Fibroblast of villous mesenchyme (primary cell): Measurements from ENCODE around the gene DAB1. TPM values are rescaled to one million over a fixed set of nuclear protein-coding genes. Genes with fewer than 3 reads are reported as not detected.

Source experiments
- DNase-seq: peaks from one replicate; pipeline ENCODE4 v3.0.0-alpha.2; 2010; ENCODE audit warnings: low read depth
- H3K4me3 ChIP-seq: 2 replicates; pipeline ENCODE4 v1.5.1; 2011; ENCODE audit warnings: low read depth, mild to moderate bottlenecking, low read length
- CTCF ChIP-seq: IDR thresholded peaks from 2 replicates; pipeline ENCODE4 v1.5.1; 2012; ENCODE audit warnings: low read depth, mild to moderate bottlenecking, low read length; ENCODE audit not compliant: insufficient read depth
- total RNA-seq: library from RNA; depleted of rRNA; stranded (reverse); fragments of >200 nt; gene quantifications from 2 replicates; pipeline ENCODE4 v1.2.3, GENCODE V29; 2012

The DAB1 gene
- total RNA-seq, 1 donor = not detected

DNA sequence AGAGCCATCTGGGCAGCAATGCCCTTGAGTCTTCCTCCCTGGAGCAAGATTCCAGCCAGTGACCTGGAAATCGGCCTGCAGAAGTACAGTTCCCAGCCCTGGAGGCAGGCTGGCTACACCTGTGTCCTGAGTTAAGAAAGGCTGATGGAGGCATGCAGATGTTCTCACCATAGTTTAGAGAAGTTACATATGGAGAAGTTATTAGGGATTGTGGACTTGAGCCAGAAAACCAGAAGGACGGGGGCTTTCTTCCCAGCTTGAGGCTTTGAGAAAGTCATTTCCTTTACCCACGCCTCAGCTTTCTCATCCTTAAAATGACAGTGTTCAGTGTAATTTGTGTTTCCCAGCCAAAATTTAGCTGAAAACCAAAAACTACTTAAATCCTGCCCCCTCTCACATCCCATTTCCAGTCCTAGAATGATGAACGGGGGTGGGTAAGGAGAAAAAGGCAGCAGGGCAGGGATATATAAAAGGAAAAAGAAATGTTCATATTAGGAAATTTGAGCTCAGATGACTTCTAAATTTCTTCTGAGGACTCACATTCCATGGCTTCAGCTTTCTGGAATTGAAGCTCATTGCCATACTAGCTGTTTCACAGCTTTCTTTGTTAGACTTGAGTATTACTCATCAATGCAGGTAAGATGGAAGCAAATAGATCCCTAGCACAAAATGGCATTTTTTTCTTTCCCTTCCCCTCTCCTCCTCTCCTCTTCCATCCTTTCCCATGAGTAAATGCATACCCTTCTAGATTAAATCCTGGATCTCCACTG is 443.7 kb downstream of the DAB1 start:
- DNase-seq = no peak
- no peak for TF ChIP-seq CTCF
- no peak overlapping the region for H3K4me3 ChIP-seq

DNA sequence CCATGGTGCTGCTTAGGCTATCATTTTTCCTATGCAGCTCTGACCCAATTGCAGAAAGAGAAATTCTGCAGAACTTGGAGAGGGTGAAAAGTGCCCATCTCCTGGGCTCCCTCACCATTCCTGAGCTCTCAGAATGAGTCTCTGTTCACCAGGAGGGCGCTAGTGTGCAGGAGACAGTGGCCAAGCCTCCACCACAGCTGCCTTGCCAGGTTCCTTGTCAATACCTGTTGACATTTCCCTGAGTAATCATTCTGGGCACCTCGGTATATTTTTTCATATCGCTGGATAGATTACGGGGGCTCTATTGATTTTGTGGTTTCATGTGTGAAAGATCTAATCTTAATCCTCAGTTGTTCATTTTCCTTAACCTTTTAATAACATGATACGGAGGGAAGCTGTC is 445.0 kb downstream of the DAB1 start:
- DNase-seq = no peak
- no peak for TF ChIP-seq CTCF
- no peak overlapping the region for H3K4me3 ChIP-seq

DNA sequence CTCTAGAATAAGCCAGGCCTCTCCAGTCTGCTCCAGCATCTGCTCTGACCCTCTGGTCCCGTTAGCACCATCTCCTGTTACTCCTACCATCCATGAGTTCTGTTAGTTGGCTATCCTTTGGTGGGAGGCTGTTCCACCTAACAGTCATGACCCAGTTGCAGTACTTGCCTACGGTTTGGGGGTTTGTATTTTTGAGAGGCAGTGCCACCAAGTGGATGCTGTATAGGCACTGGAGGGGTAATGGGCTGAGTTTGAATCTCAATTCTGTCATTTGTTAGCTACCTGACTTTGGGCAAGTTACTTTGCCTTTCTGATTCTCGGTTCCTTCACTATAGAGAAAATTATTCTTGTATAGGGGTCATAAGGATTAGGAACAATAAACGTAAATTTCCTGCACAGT is 445.9 kb downstream of the DAB1 start:
- no peak overlapping the region for H3K4me3 ChIP-seq
- DNase-seq = no peak
- no peak for TF ChIP-seq CTCF

GRCh38 chr1:56975446-56975845 is 448.4 kb downstream of the DAB1 start:
- DNase-seq = no peak
- no peak for TF ChIP-seq CTCF
- no peak overlapping the region for H3K4me3 ChIP-seq

- H3K4me3 ChIP-seq = no peak overlapping the region
- no peak for DNase-seq
- no peak for TF ChIP-seq CTCF
Observed at GRCh38 chr1:56973923-56974742, 449.7 kb downstream of the DAB1 start.

GRCh38 chr1:56972976-56973375 is 450.9 kb downstream of the DAB1 start:
- TF ChIP-seq CTCF = no peak
- no peak for DNase-seq
- H3K4me3 ChIP-seq = no peak overlapping the region

DNA sequence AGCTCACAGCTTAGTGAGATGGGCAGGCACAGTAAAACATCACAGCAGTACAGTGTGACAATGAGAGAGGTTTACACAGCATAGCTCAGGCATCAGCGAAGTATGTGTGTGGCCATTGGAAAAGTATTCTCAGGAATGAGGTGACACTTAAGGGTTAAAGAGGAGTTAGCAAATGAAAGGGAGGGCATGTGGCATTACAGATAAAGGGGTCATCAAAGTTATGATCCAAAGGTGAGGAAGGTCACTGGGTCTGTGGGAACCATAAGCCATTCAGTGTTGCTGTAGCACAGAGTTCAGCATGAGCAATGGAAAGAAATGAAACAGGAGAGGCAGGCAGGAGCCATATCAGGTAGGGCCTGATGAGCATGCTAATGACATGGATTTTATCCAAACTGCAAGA is 453.6 kb downstream of the DAB1 start:
- DNase-seq = no peak
- no peak for TF ChIP-seq CTCF
- no peak overlapping the region for H3K4me3 ChIP-seq
